Esophagus squamous epithelium (tissue), 4 donors: ENCODE data around the gene HEXA.

Experiments
- POLR2A ChIP-seq, 4 donors: fragments of 450-650 bp; IDR thresholded peaks; one replicate each; pipeline ENCODE4 v1.6.1; 2017; ENCODE audit warnings: antibody characterized with exemption in 4 of 4, mild to moderate bottlenecking in 4 of 4, moderate library complexity in 3 of 4
- TF ChIP-seq, protein P1 (sequence below), 6 experiments: fragments of 450-650 bp in 4 of 6; fragments of 200-600 bp in 2 of 6; sonication (generic) in 2 of 6; IDR thresholded peaks; one replicate each; pipeline ENCODE4 v1.5.1; 2016 to 2019; ENCODE audit warnings: antibody characterized with exemption in 6 of 6, mild to moderate bottlenecking in 4 of 6, moderate library complexity in 4 of 6

DNA sequence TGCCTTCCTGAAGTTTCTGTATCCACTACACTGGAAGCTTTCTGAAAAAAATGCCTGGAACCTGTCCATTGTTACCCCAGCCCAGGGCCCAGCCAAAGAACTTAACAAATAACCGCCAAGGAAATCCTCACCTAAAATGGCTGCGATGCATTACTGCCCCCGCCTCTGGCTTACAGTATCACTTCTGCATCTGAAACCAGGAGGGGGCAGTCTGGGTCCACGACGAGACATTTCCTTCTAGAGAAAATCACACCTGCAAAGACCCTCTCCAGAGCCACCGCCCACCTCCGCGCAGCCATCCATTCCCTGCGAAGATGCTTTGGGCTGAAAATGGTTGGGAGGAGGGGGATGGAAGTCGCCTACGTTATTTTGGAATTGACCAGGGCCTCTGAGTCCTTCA is 33.4 kb downstream of the HEXA start:
- TF ChIP-seq, protein P1, sequence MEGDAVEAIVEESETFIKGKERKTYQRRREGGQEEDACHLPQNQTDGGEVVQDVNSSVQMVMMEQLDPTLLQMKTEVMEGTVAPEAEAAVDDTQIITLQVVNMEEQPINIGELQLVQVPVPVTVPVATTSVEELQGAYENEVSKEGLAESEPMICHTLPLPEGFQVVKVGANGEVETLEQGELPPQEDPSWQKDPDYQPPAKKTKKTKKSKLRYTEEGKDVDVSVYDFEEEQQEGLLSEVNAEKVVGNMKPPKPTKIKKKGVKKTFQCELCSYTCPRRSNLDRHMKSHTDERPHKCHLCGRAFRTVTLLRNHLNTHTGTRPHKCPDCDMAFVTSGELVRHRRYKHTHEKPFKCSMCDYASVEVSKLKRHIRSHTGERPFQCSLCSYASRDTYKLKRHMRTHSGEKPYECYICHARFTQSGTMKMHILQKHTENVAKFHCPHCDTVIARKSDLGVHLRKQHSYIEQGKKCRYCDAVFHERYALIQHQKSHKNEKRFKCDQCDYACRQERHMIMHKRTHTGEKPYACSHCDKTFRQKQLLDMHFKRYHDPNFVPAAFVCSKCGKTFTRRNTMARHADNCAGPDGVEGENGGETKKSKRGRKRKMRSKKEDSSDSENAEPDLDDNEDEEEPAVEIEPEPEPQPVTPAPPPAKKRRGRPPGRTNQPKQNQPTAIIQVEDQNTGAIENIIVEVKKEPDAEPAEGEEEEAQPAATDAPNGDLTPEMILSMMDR (IDR thresholded peaks at IDR 0.05), result peak in 4 of 6 experiments; percentile 21 to 58 (median 32)
- no peak for TF ChIP-seq POLR2A (IDR thresholded peaks at IDR 0.05)
